GM21529 (cell line): ENCODE measurements around the gene IKBKE.

Experiments used
- ATAC-seq: cut with Tn5 transposase; IDR thresholded peaks from one replicate; pipeline ENCODE4 v1.9.1; 2021; ENCODE audit not compliant: unreplicated experiment

IKBKE gene

DNA sequence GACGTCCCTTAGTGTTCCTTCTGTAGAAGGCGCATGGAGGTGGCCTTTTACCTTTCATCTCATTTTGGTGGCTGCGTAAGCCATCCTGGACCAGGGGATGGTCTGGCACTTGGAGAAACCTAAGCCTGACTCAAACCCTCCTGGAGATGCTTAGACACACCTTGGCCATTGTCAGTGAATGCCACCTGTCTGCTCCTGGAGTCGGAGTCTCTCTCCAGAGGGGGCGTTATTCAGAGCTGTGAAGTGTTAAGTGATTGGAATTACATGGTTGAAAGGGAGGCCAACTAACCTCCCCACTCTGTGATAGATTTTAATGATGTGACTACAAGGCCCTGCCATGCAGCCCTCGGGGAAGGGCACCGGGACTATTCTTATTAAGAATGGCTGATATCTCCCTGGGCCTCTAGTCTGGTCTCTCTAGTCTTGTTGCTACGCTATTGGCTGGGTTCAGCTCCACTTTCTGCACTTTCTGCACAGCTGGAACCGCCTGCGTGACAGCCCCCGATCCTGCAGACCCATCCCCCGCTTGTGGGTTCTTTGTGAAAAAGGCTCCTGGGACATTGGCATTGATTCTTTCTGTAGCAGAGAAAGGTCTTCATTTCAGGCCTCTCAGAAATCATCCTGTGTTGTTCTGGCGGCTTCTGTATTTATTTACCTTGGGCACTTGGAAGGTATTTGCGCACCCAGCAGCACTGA lies 41.2 kb downstream of the IKBKE start:
- ATAC-seq: no peak

- ATAC-seq: no peak
These were observed 42.0 kb downstream of the IKBKE start for GRCh38 chr1:206512058-206512850.

- no peak for ATAC-seq
These were observed 42.5 kb downstream of the IKBKE start for GRCh38 chr1:206512851-206513180.

DNA sequence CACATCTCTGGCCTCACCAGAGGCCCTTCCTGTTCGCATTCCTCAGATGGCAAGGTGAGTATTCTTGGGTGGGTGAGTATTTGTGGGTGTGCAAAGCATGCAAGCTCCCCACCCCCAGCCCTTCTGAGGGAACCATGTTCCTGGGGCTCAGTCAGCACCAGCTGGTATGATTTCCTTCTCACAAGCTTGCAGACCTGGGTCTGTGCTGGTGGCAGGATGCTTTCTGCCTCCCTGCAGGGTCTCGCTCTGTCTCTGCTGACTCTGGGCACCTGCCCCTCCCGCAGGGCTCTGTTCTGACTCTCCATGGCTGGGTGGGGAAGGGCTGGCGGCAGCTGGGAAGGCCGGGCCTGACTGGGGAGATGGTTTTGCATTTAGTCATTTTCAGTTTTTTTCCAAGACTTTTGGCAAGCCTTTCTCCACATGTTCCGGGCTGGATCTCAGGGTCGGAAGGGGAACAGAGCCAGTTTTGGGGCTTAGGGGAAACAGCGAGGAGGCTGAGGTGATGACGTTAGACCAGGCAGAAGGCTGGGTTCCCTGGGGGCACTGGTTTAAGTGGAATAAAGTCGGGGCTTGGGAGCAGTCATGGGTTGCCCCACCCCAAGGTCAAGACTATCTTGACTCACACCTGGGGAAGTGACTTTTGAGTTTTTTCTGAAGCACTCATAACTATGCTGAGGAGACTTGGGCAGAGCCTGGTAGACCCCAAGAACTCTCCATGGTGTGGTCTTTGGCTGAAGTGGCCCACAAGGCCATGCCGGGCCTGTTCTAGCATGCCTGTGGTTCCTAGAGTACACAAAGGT lies 43.2 kb downstream of the IKBKE start:
- no peak for ATAC-seq

DNA sequence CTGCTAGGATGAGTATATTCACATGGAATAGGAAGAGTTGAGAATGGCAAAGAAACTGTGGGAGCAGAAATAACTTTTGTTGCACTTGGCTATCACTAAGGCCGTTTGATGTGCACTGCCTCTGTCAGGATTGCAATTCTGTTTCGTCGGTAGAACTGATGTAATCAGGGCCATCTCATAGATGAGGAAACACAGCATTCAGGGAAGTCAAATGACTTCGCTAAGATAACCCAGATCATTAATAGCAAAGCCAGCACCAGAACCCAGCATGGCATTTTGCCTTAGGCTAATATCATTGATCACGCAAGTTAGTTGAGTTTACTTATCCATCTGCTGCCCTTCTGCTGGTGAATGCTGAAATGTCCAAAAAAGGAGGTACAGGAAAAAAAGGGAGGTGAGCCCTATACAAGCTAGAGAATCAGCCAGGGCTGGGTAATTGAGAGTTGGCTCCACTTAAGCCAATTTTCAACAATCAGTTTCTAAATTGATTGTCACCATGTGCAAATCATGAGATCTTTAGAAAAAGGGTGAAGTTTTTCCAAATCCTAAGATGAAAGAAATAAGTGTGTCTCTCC lies 44.6 kb downstream of the IKBKE start:
- ATAC-seq: no peak

GRCh38 chr1:206516728-206516990 lies 46.4 kb downstream of the IKBKE start:
- ATAC-seq: no peak

- no peak for ATAC-seq
These were observed 47.5 kb downstream of the IKBKE start for GRCh38 chr1:206517784-206518183.

GRCh38 chr1:206518206-206518605 lies 47.9 kb downstream of the IKBKE start:
- no peak for ATAC-seq

DNA sequence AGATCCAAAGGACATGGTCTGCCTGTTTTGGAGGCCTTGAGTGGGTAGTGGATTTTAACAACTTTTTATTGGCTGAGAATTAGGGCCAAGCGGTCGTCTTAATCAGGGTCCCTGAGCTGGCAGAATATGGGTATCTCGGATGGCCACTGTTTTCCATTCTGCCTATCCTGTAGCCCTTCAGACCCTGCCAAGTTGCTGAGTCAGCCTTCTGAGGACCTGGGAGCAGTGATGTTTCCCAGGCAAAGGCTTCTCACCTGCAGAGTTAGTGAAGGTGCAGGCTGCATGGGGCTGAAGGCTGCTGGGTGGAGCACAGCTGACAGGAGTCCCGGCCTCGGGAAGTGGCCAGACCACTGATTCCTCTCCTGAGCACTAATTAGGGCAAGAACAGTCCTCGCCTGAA lies 48.5 kb downstream of the IKBKE start:
- ATAC-seq: no peak

- no peak for ATAC-seq
These were observed 50.9 kb downstream of the IKBKE start for GRCh38 chr1:206521127-206521526.

DNA sequence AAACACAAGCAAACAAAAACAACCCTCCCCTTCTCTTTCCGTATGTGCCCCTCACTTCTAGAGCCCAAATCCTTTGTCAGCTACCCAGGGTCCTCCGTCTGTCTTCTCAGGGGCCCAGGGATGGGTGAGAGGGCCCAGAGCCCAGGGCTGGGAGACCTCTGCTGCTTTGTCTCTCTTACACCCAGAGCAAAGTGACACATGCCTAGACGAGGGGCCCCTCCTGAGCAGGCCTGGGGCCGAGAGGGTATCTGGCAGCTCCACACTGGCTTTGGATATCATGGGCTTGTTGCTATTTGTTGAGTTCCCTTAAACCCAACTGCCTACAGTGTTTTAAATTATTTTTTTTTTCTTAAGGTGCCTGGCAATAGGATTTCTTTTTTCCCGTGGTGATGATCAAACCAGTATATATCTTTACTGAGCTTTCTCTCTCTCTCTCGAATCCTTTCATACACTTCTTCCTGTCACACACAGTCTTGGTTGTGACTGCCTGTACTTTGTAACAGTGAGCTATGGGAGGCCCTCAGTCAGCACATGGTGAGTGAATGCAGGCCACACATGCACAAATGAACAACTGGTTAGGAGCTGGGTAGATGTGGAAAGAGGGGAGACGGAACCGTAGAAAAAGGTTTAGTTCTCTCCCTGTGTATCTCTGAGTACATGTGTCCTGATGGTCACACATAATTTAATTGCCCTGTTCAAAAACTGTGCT lies 51.6 kb downstream of the IKBKE start:
- ATAC-seq: no peak

DNA sequence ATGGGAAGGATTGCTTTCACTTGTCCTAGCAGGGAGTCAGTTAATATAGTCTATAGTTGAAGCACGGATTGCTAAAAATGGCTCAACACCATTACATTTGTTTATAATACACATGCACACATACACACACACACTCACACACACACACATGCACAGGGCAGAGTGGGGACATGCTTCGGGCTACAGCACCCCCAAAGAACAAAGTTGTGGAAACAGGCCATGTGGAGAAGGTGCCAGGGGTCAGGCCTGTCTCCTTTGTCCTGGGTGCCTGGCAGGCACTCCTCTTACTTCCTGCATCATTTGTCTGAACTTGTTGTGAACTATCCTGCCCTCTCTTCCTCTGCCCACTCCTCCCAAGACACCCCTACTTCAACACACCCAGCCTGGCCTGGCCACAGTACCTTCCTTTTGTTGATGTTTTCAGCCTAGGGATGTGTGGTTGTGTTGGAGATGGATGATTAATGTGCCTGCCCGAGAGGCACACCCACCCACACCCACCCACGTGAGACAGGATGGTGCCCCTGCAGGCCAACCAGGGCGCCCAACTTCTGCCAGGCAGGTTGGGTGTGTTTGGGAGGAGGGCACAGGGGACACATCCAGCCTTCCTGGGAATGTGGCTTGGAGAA lies 54.6 kb downstream of the IKBKE start:
- no peak for ATAC-seq

- no peak for ATAC-seq
These were observed 56.0 kb downstream of the IKBKE start for GRCh38 chr1:206526064-206526911.

DNA sequence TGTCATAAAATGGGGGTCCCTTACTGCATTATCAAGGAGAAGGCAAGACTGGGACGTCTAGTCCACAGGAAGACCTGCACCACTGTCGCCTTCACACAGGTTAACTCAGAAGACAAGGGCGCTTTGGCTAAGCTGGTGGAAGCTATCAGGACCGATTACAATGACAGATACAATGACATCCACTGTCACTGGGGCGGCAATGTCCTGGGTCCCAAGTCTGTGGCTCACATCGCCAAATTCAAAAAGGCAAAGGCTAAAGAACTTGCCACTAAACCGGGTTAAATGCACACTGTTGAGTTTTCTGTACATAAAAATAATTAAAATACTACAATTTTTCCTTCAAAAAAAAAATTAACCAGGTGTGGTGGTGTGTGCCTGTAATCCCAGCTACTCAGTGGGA lies 59.1 kb downstream of the IKBKE start:
- ATAC-seq: no peak

GRCh38 chr1:206532368-206532767 lies 62.1 kb downstream of the IKBKE start:
- ATAC-seq: no peak

GRCh38 chr1:206534552-206534951 lies 64.3 kb downstream of the IKBKE start:
- no peak for ATAC-seq

DNA sequence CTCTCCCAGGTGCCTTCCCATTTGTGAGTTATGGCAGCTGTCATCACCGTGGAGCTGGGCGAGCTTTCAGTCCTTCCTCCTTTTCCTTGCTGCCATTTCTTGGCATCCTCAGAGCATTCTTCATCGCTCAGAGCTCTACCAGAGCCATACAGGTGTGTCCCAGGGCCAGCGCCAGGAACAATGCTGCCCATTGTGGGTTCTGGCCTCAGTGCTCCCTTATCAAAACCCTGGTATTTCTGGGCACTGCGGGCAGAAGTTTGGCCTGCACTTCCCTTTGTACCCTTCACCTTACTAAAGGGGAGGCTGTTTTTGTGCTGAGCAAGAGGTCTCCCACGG lies 65.5 kb downstream of the IKBKE start:
- no peak for ATAC-seq

GRCh38 chr1:206537141-206537540 lies 66.9 kb downstream of the IKBKE start:
- ATAC-seq: no peak

DNA sequence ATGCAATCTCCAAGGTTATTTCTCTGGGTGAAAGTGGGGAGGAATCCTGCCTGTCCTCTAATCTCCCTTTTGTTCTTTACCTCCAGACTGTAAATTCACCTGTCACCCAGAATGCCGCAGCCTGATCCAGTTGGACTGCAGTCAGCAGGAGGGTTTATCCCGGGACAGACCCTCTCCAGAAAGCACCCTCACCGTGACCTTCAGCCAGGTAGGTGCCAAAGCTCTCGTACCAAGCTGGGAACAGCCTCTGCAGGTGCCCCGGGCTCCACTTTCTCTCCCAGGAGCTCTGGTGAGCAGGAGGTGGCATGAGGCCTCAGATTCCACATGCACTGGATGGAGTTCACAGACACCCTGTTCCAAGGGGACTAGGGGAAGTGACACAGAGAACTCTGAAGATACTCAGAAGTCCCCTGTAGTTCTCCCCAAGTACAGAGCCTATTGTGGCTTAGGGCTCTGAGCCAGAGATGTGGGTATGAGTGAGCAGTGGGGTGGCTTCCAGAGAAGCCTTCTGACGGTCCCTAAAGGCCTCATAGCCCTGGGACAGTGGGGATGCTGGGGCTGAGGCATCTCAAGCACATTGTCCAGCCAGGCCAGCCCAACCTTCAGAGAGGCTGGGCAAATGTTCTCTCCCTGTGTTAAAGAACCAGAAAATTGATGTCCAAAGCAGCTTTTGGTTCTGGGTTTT lies 68.0 kb downstream of the IKBKE start:
- no peak for ATAC-seq
